ENCODE data around the gene LRRC42. TPM values are rescaled to one million over a fixed set of nuclear protein-coding genes. Genes with fewer than 3 reads are reported as not detected.

Gene LRRC42
- 46.6 and 49.3 TPM in 2 replicates for total RNA-seq (2014; rRNA removed)
- polyA plus RNA-seq (2012) = 56.5 TPM

- no peak for DNase-seq (ENCODE audit: low read depth)
Observed at GRCh38 chr1:53946252-53947171, at the start of gene LRRC42. Gene LRRC42, plus strand, starts transcription at chr1:53946350. Its CDS starts 5,650 bp downstream, at chr1:53952000.

GRCh38 chr1:53896635-53897229 is 49.4 kb upstream of the LRRC42 start:
- DNase-seq (ENCODE audit: low read depth) = peak; percentile 66

- DNase-seq (ENCODE audit: low read depth) = peak; percentile 56
Observed at GRCh38 chr1:53899206-53899628, 46.9 kb upstream of the LRRC42 start.

- no peak for DNase-seq (ENCODE audit: low read depth)
Observed at GRCh38 chr1:53899708-53900107, 46.4 kb upstream of the LRRC42 start.

- DNase-seq (ENCODE audit: low read depth) = peak; percentile 68
Observed at GRCh38 chr1:53902235-53903138, 43.7 kb upstream of the LRRC42 start.

GRCh38 chr1:53905509-53905908 is 40.6 kb upstream of the LRRC42 start:
- no peak for DNase-seq (ENCODE audit: low read depth)

- no peak for DNase-seq (ENCODE audit: low read depth)
Observed at GRCh38 chr1:53906121-53906520, 40.0 kb upstream of the LRRC42 start.

GRCh38 chr1:53909946-53910345 is 36.2 kb upstream of the LRRC42 start:
- DNase-seq (ENCODE audit: low read depth) = no peak

- no peak for DNase-seq (ENCODE audit: low read depth)
Observed at GRCh38 chr1:53911442-53911841, 34.7 kb upstream of the LRRC42 start.

- DNase-seq (ENCODE audit: low read depth) = no peak
Observed at GRCh38 chr1:53913352-53914033, 32.7 kb upstream of the LRRC42 start.

GRCh38 chr1:53918343-53918742 is 27.8 kb upstream of the LRRC42 start:
- no peak for DNase-seq (ENCODE audit: low read depth)

- peak; percentile 48 for DNase-seq (ENCODE audit: low read depth)
Observed at GRCh38 chr1:53919675-53920066, 26.5 kb upstream of the LRRC42 start.

- no peak for DNase-seq (ENCODE audit: low read depth)
Observed at GRCh38 chr1:53927376-53927881, 18.7 kb upstream of the LRRC42 start.

GRCh38 chr1:53929246-53929960 is 16.7 kb upstream of the LRRC42 start:
- DNase-seq (ENCODE audit: low read depth) = no peak

- no peak for DNase-seq (ENCODE audit: low read depth)
Observed at GRCh38 chr1:53930932-53931331, 15.2 kb upstream of the LRRC42 start.

GRCh38 chr1:53931523-53931922 is 14.6 kb upstream of the LRRC42 start:
- DNase-seq (ENCODE audit: low read depth) = no peak

GRCh38 chr1:53934170-53934765 is 11.9 kb upstream of the LRRC42 start:
- no peak for DNase-seq (ENCODE audit: low read depth)

- DNase-seq (ENCODE audit: low read depth) = no peak
Observed at GRCh38 chr1:53936430-53936829, 9.7 kb upstream of the LRRC42 start.

GRCh38 chr1:53938136-53938830 is 7.9 kb upstream of the LRRC42 start:
- peak; percentile 23 for DNase-seq (ENCODE audit: low read depth)
